Measurements from ENCODE around the gene C6orf89.
"Not testable (repeated sequence)": the region's sequence is repeated elsewhere in the genome, so short reads cannot be mapped to it uniquely, and the experiment has no call there.

The C6orf89 gene

DNA sequence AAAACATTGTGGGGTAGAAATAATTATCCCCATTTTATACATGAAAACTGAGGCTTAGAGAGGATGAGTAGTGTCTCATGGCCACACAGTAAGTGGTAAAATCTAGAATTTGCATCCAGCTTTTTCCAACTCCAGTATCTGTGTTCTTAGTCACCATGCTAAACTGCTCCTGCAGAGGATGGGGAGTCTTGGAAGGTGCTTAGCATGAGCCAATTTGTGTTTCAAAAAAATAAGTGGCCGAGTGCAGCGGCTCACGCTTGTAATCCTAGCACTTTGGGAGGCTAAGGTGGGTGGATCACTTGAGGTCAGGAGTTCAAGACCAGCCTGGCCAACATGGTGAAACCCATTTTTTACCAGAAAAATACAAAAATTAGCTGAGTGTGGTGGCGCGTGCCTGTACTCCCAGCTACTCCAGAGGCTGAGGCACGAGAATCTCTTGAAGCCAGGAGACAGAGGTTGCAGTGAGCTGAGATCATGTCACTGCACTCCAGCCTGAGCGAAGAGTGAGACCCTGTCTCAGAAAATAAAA lies 2.4 kb downstream of the C6orf89 start:
- no peak for DNase-seq (ENCODE audit: low spot score)

GRCh38 chr6:36888654-36889481 lies 3.1 kb downstream of the C6orf89 start:
- no peak for DNase-seq (ENCODE audit: low spot score)

DNA sequence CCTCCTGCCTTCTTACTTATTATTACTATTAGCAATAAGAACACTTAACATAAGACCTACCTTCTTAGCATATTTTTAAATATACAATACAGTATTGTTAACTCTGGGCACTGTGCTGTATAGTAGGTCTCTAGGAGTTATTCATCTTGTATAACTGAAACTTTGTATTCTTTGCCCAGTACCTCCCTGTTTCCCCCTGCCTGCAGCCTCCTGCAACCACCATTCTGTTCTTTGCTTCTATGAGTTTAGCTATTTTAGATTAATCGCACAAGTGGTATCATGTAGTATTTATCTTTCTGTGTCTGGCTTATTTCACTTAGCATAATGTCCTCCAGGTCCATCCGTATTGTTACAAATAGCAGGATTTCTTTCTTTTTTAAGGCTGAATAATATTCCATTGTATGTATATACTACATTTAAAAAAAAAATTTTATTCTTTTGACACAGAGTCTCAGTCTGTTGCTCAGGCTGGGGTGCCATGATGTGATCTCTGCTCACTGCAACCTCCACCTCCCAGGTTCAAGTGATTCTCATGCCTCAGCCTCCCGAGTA lies 4.4 kb downstream of the C6orf89 start:
- no peak for DNase-seq (ENCODE audit: low spot score)

GRCh38 chr6:36891153-36891552 lies 5.4 kb downstream of the C6orf89 start:
- not testable (repeated sequence) for DNase-seq (ENCODE audit: low spot score)

DNA sequence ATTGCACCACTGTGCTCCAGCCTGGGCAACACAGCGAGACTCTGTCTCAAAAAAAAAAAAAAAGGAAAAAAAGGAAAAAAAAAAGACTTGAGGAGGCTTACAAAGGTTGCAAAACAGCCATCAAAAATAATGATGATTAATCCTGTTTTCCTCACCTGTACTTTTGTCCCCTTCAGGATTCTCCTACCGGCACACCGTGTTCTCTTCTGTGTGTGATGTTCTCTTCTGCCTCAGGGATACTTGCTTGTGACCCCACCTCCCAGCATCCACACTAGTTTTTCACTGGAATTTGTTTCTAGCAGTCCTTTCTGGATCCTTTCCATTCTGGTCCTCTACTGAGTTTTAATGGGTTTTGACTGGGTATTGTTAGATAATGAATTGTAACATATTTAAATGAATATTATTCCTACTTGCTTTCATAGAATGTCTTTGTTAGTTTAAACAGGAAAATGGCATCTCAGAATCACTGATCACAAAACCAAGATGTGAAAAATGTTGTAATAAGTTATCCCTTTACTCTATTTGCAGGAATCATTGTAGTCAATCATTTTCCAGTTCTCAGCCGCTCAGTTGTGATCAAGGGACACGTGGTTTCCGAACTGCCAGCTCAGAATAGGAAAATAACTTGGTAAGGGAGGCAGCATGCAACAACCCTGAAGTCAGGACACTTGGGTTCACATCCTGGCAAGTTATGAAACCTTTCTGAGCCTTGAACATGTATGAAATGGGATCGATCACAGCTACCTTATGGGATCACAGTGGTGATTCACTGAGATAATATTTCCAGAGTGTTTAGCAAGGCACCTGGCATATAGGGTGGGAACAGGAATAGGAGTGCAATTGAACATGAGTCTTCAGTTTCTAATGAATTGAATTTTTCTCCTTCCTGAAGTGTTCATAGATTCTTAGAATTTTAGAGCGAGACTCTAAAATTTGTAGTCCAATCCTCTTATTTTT lies 8.5 kb downstream of the C6orf89 start:
- DNase-seq (ENCODE audit: low spot score): no peak

GRCh38 chr6:36897609-36898008 lies 11.9 kb downstream of the C6orf89 start:
- no peak for DNase-seq (ENCODE audit: low spot score)

- no peak for DNase-seq (ENCODE audit: low spot score)
Measured at GRCh38 chr6:36904114-36904513, 18.4 kb downstream of the C6orf89 start.

- DNase-seq (ENCODE audit: low spot score): no peak
Measured at GRCh38 chr6:36904851-36905393, 19.2 kb downstream of the C6orf89 start.

DNA sequence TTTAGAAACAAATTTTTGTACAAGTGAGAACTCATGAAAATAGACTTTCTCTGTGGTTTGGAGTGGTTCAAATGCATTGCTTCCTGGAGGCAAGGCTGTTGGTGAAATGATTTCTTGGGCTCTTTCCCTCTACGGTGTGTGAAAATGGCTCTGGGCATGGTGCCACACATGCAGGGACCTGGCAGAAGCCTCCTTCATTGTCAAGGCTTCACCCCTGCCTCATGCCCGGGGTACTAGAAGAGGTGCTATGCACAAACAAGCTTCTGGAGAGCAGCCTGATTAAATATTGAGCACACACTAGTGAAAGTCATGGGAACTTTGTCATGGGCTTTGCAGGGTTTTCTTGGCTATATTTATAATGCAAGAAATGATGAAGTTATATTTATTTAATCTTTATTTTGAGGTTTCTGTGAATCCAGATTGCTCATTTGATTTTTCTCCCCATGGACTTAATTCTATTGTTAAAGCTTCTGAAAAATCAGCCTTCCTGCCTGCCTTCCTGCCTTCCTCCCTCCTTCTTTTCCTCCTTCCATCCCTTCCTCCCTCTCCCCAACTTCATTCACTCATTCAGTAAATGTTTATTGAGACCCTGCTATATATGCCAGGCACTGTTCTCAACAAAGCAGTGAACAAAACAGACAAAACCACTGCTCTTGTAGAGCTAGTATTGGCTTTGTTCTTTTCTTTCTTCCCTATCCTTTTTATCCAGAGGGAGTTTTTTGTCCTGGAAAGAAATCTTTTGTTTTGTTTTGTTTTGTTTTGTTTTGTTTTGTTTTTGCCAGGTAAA lies 21.0 kb downstream of the C6orf89 start:
- DNase-seq (ENCODE audit: low spot score): no peak

- DNase-seq (ENCODE audit: low spot score): no peak
Measured at GRCh38 chr6:36907781-36908180, 22.0 kb downstream of the C6orf89 start.

DNA sequence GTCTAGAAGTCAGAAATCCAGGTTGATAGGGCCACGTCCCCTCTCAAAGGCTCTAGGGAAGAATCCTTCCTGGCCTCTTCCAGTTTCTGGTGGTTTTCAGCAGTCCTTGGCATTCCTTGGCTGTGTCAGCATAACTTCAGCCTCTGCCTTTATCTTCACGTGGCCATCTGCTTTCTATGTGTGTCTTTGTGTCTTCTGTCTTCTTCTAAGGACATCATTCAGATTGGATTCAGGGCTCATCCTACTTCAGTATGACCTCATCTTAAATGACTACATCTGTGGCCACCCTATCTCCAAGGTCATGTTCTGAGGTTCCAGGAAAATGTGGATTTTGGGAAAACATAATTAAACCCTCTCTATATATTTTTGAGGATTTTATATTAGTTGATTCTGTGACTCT lies 23.0 kb downstream of the C6orf89 start:
- no peak for DNase-seq (ENCODE audit: low spot score)

- no peak for DNase-seq (ENCODE audit: low spot score)
Measured at GRCh38 chr6:36912030-36912454, 26.3 kb downstream of the C6orf89 start.

GRCh38 chr6:36912586-36912985 lies 26.8 kb downstream of the C6orf89 start:
- DNase-seq (ENCODE audit: low spot score): no peak

- DNase-seq (ENCODE audit: low spot score): no peak
Measured at GRCh38 chr6:36913082-36913481, 27.3 kb downstream of the C6orf89 start.

- DNase-seq (ENCODE audit: low spot score): peak; percentile 65
Measured at GRCh38 chr6:36914227-36914794, 28.6 kb downstream of the C6orf89 start.

- no peak for DNase-seq (ENCODE audit: low spot score)
Measured at GRCh38 chr6:36915599-36915998, 29.8 kb downstream of the C6orf89 start.

GRCh38 chr6:36916126-36916525 lies 30.4 kb downstream of the C6orf89 start:
- no peak for DNase-seq (ENCODE audit: low spot score)

GRCh38 chr6:36917541-36918193 lies 31.9 kb downstream of the C6orf89 start:
- no peak for DNase-seq (ENCODE audit: low spot score)

- no peak for DNase-seq (ENCODE audit: low spot score)
Measured at GRCh38 chr6:36920049-36920448, 34.3 kb downstream of the C6orf89 start.

DNA sequence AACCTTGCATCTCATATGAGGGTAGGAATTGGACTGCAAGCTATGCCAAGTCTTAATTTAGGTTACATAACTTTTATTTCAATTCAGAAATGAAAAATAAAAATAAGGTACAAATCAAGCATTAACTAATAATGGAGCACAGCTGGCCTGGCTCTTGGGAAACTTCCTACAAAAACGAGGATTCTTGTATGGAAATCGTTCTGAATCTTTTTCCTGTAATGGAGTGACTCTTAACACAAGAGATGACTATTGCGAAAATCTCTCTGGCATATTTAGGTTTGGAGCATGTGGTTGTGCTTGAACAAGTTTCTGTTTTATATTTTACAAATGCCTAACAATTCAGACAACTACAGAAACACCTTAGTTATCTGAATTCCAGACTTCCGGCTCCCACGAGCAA lies 34.8 kb downstream of the C6orf89 start:
- DNase-seq (ENCODE audit: low spot score): no peak

Data from HuH-7 (cell line).